Measurements from ENCODE around the gene HBS1L.

- TF ChIP-seq POLR2A (IDR thresholded peaks at IDR 0.05) (no peak), CTCF (IDR thresholded peaks at IDR 0.05) (no peak)
Measured at GRCh38 chr6:134921721-134922261, 132.8 kb downstream of the HBS1L start.

Measured in thyroid gland (tissue), 4 donors.